ENCODE results near the gene FAM120A.

- no peak for TF ChIP-seq POLR2A (IDR thresholded peaks at IDR 0.05; ENCODE audit: low read depth, low read length)
- TF ChIP-seq TAF1 (IDR thresholded peaks at IDR 0.05; ENCODE audit: low read depth, low read length): no peak
- no peak for TF ChIP-seq POU2F2 (IDR thresholded peaks at IDR 0.05; ENCODE audit: low read depth, low read length)
- no peak for TF ChIP-seq POLR2AphosphoS5 (IDR thresholded peaks at IDR 0.05; ENCODE audit: low read depth, low read length)
- TF ChIP-seq SPI1 (IDR thresholded peaks at IDR 0.05; ENCODE audit: low read depth, low read length): no peak
These were observed 14.4 kb downstream of the FAM120A start for GRCh38 chr9:93465855-93466254.

Data from GM12891 (cell line).